Adipocyte (in vitro differentiated cells): ENCODE measurements around the gene HPGD.

Experiments
- DNase-seq: peaks from one replicate; pipeline ENCODE4 v3.0.0-alpha.2; 2015; ENCODE audit warnings: low read depth
- H3K27me3 ChIP-seq: replicated peaks from 2 replicates; pipeline ENCODE4 v1.7.0; 2013; ENCODE audit warnings: mild to moderate bottlenecking, low read length, moderate library complexity; ENCODE audit not compliant: control insufficient read depth, insufficient read depth
- H3K36me3 ChIP-seq: 2 replicates; pipeline ENCODE4 v1.7.0; 2013; ENCODE audit warnings: low read length, mild to moderate bottlenecking, moderate library complexity; ENCODE audit not compliant: control insufficient read depth, insufficient read depth, severe bottlenecking
- H3K4me1 ChIP-seq: 2 replicates; pipeline ENCODE4 v1.7.0; 2013; ENCODE audit warnings: mild to moderate bottlenecking, low read length, moderate library complexity; ENCODE audit not compliant: control insufficient read depth, insufficient read depth
- H3K4me3 ChIP-seq: 2 replicates; pipeline ENCODE4 v1.7.0; 2013; ENCODE audit warnings: mild to moderate bottlenecking, low read length, moderate library complexity
- H3K9ac ChIP-seq: 2 replicates; pipeline ENCODE4 v1.7.0; 2013; ENCODE audit warnings: mild to moderate bottlenecking, low read length, moderate library complexity
- H3K9me3 ChIP-seq: 2 replicates; pipeline ENCODE4 v1.7.0; 2013; ENCODE audit warnings: mild to moderate bottlenecking, low read length, moderate library complexity; ENCODE audit not compliant: control insufficient read depth

Gene HPGD

DNA sequence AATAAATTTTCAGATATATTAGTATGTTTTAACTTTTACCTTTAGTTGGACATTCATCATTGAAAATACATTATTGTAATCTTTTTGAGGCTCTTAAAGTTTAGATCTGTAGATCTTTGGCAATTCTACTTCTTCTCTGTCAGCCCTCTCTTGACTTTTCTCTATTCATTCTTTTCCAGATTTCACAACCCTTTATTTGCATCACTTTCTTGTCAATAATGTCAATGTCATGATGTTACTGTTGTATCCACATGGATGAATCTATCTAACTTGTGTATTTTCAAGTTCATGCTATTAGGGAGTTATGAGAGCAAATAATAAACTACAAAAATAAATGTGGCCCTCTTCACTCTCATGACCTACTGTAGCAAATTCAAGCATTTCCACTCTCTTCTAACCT, 23.0 kb upstream of the HPGD start:
- no peaks in the 10 kb centered on the region for H3K27me3 ChIP-seq
- no peaks in the 10 kb centered on the region for H3K9me3 ChIP-seq
- H3K4me1 ChIP-seq: no peaks in the 10 kb centered on the region
- no peak overlapping the region for H3K4me3 ChIP-seq
- no peak for DNase-seq
- H3K36me3 ChIP-seq: no peaks in the 10 kb centered on the region
- H3K9ac ChIP-seq: no peak overlapping the region

DNA sequence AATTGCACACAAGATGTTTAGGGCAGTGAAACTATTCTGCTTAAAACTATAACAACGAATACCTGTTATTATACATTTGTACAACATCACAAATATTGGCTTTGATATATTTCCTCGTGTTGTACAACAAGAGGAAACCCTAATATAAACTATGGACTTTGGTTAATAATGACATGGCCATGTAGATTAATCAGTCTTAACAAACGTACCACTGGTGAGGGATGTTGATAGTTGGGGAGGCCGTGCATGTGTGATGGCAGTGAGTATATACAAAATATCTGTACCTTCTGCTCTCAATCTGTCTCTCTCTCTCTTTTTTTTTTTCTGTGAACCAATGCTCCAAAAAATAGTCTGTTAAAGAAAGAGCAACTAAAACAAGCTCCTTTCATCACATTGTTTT, 22.2 kb upstream of the HPGD start:
- Histone ChIP-seq H3K27me3 (no peaks in the 10 kb centered on the region), H3K4me1 (no peaks in the 10 kb centered on the region), H3K9me3 (no peaks in the 10 kb centered on the region), H3K9ac (no peak overlapping the region), H3K36me3 (no peaks in the 10 kb centered on the region), H3K4me3 (no peak overlapping the region)
- no peak for DNase-seq

DNA sequence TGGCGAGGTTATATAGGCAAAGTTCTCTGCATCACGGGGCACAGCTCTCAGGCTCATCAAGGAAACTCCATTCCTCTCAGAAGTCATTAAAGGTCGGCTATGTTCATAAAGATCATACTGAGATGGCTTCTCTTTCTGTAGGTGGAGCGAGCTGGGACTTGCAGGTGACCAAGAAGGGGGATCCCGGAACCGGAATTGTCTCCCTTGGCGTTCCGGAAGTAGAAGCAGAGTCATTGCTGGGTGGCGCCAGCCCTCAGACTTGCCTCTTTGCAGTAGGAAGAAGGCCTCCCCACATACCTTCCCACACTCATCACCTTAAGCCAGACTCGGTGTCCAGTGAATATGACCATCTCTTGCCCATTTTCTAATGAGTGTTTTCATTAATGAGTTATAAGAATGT, 17.9 kb upstream of the HPGD start:
- H3K4me3 ChIP-seq: no peak overlapping the region
- no peaks in the 10 kb centered on the region for H3K4me1 ChIP-seq
- H3K9me3 ChIP-seq: no peaks in the 10 kb centered on the region
- H3K9ac ChIP-seq: no peak overlapping the region
- DNase-seq: no peak
- no peaks in the 10 kb centered on the region for H3K27me3 ChIP-seq
- H3K36me3 ChIP-seq: no peaks in the 10 kb centered on the region

DNA sequence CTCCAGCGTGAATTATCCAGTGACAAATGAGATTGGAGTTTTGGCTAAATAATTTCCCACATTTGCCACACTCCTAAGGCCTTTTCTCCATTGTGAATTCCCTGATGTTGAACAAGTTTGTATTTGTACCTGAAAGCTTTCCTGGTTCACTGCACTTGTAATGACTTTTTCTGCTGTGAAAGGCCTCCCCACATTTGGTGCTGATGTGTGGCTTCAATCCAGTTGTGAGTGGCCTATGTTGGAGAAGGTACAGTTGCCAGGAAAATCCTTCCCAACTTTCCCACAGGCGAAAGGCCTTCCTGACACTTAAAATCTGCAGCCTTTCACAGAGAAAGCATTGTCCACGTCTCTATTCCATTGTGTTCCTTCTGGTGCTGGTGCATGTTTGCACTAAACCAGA, 17.3 kb upstream of the HPGD start:
- Histone ChIP-seq H3K4me3 (no peak overlapping the region), H3K4me1 (no peaks in the 10 kb centered on the region), H3K27me3 (no peaks in the 10 kb centered on the region), H3K9ac (no peak overlapping the region), H3K9me3 (no peaks in the 10 kb centered on the region), H3K36me3 (no peaks in the 10 kb centered on the region)
- DNase-seq: no peak

DNA sequence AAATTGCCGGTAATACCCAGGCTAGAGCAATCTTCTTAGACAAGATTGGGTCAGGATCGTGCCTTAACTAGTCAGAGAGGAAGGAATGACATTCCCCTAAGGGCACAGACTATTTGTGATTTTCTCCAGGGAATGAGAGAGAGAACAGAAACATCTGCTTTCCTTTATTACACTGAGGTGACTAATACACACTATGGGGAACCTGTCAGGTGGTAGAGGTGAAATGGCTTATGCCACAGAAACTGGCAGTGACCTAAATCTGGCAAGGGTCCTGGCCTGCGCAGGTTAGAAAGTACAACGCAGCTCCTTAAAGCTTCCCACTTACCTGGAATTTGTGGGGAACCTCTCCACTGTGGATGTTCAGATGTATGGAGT, 16.6 kb upstream of the HPGD start:
- Histone ChIP-seq H3K9me3 (no peaks in the 10 kb centered on the region), H3K36me3 (no peaks in the 10 kb centered on the region), H3K4me3 (no peak overlapping the region), H3K4me1 (no peaks in the 10 kb centered on the region), H3K9ac (no peak overlapping the region), H3K27me3 (no peaks in the 10 kb centered on the region)
- no peak for DNase-seq

DNA sequence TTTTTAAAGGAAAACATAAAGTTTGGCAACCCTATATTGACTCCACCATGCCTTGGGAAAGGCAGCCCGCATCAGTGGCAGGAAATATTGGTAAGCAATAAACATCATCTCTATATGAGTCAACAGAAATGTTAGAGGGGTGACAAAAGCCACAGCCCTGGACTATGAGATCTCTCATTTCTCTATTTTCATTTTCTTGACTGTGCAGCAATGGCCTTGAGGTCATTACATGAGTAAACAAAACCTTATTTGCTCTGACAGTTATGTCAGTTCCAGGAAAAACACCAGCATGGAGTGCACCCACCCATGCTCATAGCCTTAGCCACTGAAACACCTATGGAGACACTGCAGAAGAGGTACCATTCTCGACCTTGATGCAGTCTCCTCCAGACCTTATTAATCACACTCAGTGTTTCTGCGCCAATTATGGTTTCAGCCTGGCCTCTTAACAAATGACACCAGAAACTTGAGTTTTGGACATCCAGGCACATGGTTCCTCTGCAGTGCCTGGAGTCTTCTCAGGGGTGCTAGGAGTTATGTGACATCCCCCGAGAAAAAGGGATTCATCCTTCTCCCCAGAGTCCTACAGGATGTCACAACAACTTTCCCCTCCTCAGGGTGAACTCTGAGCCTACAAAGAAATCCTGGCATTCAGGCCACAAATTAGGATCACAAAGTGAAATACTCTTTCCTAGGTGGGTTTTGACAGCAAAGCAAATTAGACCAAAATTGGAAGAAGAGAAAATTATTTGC, 16.0 kb upstream of the HPGD start:
- H3K9ac ChIP-seq: no peak overlapping the region
- DNase-seq: no peak
- no peaks in the 10 kb centered on the region for H3K9me3 ChIP-seq
- H3K36me3 ChIP-seq: no peaks in the 10 kb centered on the region
- no peaks in the 10 kb centered on the region for H3K4me1 ChIP-seq
- no peak overlapping the region for H3K4me3 ChIP-seq
- H3K27me3 ChIP-seq: no peaks in the 10 kb centered on the region

DNA sequence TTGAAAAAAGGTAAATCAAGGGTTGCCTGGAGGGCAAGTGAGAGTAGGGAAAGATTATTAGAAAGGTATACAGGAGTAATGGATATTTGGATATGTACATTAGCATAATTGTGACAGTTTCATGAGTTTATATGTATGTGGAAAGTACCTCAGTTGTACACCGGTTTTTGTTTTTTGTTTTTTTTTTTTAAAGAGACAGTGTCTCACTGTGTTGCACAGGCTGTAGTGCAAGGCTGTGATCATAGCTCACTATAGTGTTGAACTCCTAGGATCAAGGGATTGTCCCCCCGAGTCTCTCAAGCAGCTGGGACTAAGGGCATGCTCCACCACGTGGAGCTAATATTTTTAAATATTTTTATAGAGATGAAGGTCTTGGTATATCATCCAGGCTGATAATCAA, 15.3 kb upstream of the HPGD start:
- DNase-seq: no peak
- H3K27me3 ChIP-seq: no peaks in the 10 kb centered on the region
- H3K4me3 ChIP-seq: no peak overlapping the region
- no peaks in the 10 kb centered on the region for H3K9me3 ChIP-seq
- no peaks in the 10 kb centered on the region for H3K4me1 ChIP-seq
- no peak overlapping the region for H3K9ac ChIP-seq
- H3K36me3 ChIP-seq: no peaks in the 10 kb centered on the region

DNA sequence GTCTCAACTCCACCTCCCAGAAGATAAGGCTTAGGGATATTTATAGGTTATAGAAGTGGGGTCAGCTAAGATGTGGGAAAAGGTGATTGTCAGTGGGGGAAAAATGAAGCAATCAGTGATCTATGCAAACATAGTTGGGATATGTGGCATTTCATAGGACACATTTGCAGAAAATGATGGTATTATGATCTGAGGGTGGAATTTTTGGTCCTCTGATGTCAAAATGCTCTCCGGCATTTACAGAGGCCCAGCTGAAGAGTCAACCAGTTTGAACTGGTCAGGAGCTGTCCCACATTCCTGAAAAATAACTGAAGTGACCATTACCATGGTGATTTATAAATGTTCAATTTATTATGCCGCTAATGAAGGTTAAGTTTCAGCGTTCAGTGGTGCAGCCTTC, 12.2 kb upstream of the HPGD start:
- H3K27me3 ChIP-seq: no peaks in the 10 kb centered on the region
- no peaks in the 10 kb centered on the region for H3K9me3 ChIP-seq
- H3K36me3 ChIP-seq: no peaks in the 10 kb centered on the region
- H3K4me1 ChIP-seq: no peaks in the 10 kb centered on the region
- H3K9ac ChIP-seq: no peak overlapping the region
- DNase-seq: no peak
- no peak overlapping the region for H3K4me3 ChIP-seq

DNA sequence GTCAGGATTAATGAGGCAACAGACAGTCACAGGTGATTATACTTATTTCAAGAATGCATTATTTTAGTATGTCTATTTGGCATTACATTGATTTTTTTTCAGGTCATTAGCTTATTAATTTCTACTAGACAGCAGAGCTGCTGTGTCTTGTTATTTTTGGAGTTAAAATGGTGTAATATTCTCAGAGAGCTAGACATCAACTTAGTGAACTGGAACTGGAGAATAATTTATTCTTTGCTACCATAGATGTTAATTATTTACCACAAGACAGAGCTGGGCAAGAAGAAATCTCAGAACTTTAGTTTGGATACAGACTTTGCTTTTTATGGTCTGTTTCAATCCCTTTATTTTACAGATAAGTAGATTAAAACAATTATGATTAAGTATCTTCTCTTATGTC, 10.2 kb upstream of the HPGD start:
- Histone ChIP-seq H3K4me1 (peaks cover 3% of the 10 kb centered on the region), H3K9me3 (no peaks in the 10 kb centered on the region), H3K27me3 (no peaks in the 10 kb centered on the region), H3K4me3 (no peak overlapping the region), H3K36me3 (no peaks in the 10 kb centered on the region), H3K9ac (no peak overlapping the region)
- DNase-seq: no peak

DNA sequence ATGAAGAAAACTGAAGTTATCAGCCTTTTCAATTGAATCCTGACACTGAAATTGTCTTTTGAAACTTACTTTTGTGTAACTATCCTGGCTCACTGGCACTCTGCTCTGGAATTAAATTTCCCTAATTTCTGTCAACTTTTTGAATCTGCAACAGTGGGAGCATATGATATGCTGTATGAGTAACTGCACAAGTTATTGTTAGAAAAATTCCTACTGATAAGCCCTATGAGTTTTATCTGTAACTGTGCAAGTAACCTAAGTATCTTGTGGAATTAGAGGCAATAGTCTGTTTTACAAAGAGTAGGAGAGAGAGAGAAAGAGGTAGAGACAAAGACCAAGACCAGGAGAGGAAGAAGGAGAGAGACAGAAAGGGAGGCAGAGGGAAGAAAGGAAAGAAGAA, 9.2 kb upstream of the HPGD start:
- H3K4me1 ChIP-seq: peaks cover 3% of the 10 kb centered on the region
- H3K9ac ChIP-seq: no peak overlapping the region
- no peaks in the 10 kb centered on the region for H3K27me3 ChIP-seq
- H3K9me3 ChIP-seq: no peaks in the 10 kb centered on the region
- H3K36me3 ChIP-seq: no peaks in the 10 kb centered on the region
- DNase-seq: no peak
- H3K4me3 ChIP-seq: no peak overlapping the region

DNA sequence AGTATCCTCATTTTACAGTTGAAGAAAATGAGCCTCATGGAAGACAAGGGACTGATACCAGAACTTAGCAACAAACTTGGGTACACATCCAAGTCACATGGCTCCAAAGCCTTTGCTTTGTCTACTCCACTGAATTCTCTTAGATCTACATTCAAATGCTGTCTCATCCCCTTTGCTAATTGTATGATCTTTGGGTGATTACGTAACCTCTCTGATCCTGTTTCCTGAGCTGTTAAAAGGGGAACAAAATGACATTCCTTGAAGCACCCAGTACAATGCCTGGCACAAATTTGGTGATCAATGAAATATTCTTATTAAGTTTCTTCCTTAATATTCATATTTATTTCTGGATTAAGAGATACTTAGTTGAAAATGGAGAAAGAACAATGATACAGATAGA, 5.9 kb upstream of the HPGD start:
- Histone ChIP-seq H3K36me3 (no peaks in the 10 kb centered on the region), H3K27me3 (peaks cover 3% of the 10 kb centered on the region), H3K4me1 (peaks cover 9% of the 10 kb centered on the region), H3K4me3 (no peak overlapping the region), H3K9ac (no peak overlapping the region), H3K9me3 (no peaks in the 10 kb centered on the region)
- no peak for DNase-seq

DNA sequence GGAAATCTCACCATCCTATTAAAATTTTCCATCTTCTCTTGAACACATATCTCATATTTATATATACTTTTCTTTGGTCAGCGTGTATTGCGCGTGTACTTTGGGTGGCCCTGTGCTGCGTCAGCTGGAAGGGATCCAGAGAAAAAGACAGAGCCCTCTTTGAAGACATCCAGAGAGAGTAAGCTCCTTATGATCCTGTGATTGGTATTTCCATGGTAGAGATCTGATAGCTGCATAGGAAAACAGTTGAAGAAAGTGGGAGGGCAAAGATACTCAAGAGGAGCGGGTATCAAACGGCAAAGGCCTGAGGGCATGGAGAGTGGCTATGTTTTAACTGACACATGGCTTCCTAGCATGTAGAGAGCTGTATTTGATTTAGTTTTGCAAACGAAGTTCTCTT, 4.4 kb upstream of the HPGD start:
- Histone ChIP-seq H3K4me3 (no peak overlapping the region), H3K9me3 (no peaks in the 10 kb centered on the region), H3K27me3 (peaks cover 3% of the 10 kb centered on the region), H3K9ac (no peak overlapping the region), H3K4me1 (peaks cover 18% of the 10 kb centered on the region), H3K36me3 (no peaks in the 10 kb centered on the region)
- no peak for DNase-seq
